Neural progenitor cell (in vitro differentiated cells): ENCODE data around the gene AKR1E2.

Experiments used
- EZH2 ChIP-seq: fragments of 200-600 bp; sonication (generic); IDR thresholded peaks from 2 replicates; pipeline ENCODE4 v1.6.1; 2017; ENCODE audit warnings: antibody characterized with exemption, mild to moderate bottlenecking, moderate library complexity
- EZH2phosphoT487 ChIP-seq: fragments of 200-600 bp; sonication (generic); IDR thresholded peaks from 2 replicates; pipeline ENCODE4 v1.6.1; 2017; ENCODE audit warnings: antibody characterized with exemption
- TF ChIP-seq, protein P1 (sequence below): fragments of 200-600 bp; sonication (generic); IDR thresholded peaks from 2 replicates; pipeline ENCODE4 v1.5.1; 2017; ENCODE audit warnings: antibody characterized with exemption, mild to moderate bottlenecking

DNA sequence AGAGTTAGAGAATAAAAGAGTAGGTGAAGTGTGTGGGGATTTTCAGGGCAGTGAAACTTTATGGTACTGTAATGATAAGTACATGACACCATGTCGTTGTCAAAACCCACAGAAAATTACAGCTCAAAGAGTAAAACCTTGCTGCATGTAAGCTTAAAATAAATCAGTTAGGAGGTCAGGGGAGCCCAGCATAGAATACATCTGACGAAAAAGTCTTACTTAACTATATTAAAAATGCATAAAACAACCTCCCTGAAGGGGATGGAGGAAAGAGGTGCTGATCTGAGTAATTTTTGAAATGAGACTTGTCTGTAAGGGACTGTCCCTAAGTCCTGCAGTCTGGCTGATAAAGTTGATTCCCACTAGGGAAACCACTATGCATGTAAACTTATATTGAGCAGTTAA is 49.8 kb upstream of the AKR1E2 start:
- TF ChIP-seq, protein P1, sequence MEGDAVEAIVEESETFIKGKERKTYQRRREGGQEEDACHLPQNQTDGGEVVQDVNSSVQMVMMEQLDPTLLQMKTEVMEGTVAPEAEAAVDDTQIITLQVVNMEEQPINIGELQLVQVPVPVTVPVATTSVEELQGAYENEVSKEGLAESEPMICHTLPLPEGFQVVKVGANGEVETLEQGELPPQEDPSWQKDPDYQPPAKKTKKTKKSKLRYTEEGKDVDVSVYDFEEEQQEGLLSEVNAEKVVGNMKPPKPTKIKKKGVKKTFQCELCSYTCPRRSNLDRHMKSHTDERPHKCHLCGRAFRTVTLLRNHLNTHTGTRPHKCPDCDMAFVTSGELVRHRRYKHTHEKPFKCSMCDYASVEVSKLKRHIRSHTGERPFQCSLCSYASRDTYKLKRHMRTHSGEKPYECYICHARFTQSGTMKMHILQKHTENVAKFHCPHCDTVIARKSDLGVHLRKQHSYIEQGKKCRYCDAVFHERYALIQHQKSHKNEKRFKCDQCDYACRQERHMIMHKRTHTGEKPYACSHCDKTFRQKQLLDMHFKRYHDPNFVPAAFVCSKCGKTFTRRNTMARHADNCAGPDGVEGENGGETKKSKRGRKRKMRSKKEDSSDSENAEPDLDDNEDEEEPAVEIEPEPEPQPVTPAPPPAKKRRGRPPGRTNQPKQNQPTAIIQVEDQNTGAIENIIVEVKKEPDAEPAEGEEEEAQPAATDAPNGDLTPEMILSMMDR, result no peak
- TF ChIP-seq EZH2, result no peak
- TF ChIP-seq EZH2phosphoT487, result no peak
